Stimulated activated CD8-positive, alpha-beta memory T cell treated with anti-CD3 and anti-CD28 coated beads, Interleukin-4, amount 100 ng/mL, for 1 hour (primary cell): ENCODE measurements around the gene PRIMPOL.
A peak's percentile ranks its signal among the peaks of the same experiment; 100 is the strongest.
"Not testable (repeated sequence)": the region's sequence is repeated elsewhere in the genome, so short reads cannot be mapped to it uniquely, and the experiment has no call there.

Experiments used
- DNase-seq, 2 donors: peaks; one replicate each; pipeline ENCODE4 v3.0.0-alpha.2; 2020; ENCODE audit warnings: low read depth in 2 of 2, low spot score in 1 of 2

PRIMPOL gene

DNA sequence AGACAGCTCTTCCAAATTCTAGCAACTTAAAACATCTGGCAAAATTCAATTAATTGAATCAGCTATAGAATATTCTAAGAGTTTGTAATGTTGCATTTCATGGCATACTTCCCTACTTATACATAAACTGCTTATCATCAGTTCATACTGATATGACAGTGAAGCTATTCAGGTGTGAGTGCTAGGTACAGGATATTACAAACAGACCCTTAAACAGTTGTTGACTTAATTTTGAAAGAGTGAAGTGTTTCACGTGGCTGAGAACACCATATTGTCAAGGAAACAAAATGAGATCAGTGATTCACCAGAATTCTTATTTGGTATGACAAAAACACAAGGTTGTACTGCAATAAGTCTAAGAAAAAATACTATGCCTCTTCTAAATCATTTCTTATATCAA lies 56.9 kb downstream of the PRIMPOL start:
- no peak for DNase-seq

DNA sequence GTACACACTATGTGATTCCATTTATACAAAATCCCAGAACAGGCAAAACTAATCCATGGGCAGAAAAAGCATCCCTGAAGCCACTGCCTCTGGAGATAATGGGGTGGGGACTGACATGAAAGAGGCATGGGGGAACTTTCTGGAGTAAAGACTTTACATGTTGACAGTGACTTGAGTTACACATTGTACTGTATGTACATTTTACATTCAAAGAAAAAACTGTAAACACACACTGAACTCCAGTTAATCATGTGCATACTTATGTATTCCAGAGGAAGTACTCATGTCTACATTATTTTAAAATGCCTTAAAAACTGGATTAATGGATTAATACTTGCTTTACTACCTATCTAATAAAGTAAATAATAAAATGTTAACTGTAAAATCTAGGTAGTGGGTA lies 62.8 kb downstream of the PRIMPOL start:
- DNase-seq = no peak

DNA sequence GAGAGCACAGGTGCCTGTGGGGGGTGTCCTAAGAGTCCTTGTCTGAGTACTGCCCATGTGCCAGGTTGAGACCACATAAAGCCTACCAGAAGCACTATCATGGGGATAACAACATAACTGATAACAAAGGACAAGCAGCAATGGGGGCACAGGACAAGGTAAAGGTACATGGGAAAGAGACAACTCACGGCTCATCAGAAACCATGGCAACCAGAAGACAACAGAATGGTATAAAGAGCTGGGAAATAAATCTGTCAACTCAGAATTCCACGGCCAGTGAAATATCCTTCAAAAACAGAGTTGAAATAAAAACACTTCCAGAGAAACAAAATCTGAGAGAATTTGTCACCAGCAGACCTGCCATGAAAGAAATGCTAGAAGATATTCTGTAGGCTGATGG lies 64.3 kb downstream of the PRIMPOL start:
- DNase-seq = no peak

DNA sequence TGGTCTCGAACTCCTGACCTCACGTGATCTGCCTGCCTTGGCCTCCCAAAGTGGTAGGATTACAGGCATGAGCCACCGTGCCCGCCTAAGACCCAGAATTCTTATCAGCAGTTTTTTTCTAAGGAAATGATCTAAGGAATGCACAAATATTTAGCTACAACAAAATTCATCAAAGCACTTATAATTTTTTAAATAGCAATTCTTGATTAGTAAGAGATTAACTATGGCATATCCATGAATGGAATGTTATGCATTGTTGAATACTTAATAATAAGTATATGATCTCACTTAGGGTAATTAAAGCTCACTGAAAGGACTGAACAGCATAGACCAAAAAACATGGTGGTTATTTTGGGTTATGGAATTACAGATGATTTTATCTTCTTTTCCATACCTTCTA lies 66.0 kb downstream of the PRIMPOL start:
- DNase-seq = no peak

DNA sequence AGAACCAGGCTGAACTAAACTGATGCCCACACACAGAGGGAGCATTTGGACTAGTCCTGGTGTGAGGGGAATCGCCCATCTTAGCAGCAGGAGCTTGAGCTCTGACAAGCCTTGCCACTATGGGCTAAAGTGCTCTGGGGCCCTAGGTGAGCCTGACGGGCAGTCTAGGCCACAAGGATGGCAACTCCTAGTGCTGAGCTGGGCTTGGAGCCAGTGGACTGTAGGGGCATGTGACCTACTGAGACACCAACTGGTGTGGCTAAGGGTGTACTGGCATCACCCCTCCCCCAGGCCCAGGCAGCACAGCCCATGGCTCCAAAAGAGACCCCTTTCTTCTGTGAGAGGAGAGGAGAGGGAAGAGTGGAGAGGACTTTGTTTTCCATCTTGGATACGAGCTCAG lies 69.9 kb downstream of the PRIMPOL start:
- no peak for DNase-seq

DNA sequence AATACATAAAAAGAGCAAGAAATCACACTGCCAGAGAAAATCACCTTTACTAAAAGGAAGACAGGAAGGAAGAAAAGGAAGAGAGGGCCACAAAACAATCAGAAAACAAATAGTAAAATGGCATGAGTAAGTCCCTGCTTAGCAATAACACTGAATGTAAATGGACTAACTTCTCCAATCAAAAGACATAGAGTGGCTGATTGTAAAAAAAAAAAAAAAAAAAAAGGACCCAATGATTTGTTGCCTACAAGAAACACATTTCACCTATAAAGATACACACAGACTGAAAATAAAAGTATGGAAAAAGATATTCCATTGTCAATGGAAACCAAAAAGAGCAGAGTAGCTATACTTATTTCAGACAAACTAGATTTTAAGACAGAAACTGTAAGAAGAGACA lies 71.7 kb downstream of the PRIMPOL start:
- DNase-seq = no peak

DNA sequence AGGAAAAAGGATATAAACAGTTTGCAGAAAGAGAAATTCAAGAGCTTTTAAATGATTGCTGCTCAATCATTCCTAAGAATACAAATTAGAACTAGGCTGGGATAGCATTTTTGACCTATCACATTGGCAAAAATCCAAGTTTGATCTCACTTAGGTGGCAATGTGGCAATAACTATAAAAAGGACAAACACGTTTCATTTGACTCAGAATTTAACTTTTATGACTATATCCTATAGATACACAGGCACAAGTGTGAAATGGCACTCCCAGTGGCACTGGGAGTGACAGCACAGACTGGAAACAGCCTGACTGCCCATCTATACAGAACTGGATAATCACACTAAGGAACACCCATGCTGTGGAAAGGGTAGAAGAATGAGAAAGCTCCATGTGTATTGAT lies 73.3 kb downstream of the PRIMPOL start:
- DNase-seq = no peak

DNA sequence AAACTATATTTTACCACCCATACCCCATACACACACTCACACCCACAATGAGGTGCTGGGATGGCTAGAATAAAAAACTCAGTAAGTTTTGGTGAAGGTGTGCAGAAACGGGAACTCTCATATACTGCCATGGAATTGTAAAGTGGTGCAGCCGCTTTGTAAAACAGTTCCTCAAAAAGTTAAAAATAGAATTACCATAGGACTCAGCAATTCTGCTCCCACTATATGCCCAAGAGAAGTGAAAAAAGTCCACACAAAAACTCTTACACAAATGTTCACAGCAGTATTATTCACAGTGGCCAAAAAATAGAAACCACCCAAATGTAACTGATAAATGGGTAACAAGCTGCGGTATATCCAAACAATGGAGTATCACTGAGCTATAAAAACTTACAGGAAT lies 77.9 kb downstream of the PRIMPOL start:
- no peak for DNase-seq

DNA sequence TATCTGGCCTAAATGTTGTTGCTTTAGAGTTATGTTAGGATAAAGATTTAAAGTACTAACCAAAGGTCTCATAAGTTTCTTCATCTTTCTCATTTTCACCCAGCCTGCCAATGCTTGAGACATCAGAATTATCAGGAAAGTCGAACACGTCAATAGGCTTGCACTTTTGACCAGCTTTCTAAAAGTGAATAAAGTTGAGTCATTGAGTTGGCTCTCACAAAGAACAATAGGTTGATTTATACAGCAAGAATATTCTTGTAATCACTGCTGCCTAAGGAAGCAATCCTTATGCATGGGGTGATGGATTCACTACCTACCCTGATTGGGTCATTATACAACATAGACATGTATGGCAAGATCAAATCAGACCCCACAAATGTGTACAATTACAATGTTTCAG lies 79.3 kb downstream of the PRIMPOL start:
- no peak for DNase-seq

DNA sequence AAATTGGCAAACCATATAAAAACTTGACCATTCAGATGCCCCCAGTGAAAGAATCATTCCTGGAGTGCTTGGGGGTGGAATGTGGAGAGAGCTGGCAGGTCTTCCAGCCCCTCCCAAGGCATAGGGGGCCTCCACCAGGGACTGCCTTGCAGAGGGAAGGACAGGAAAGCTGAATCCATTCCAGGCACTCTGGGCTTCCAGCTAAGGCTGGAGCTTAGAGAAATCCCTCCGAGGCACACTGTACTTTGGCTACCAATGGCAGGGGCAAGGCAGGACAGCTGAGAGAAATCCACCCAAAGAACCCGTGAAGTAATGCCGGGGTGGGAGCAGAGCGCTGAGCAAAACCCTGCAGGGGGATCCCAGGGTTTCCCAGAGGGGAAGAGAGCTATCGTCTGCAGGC lies 80.4 kb downstream of the PRIMPOL start:
- no peak for DNase-seq

DNA sequence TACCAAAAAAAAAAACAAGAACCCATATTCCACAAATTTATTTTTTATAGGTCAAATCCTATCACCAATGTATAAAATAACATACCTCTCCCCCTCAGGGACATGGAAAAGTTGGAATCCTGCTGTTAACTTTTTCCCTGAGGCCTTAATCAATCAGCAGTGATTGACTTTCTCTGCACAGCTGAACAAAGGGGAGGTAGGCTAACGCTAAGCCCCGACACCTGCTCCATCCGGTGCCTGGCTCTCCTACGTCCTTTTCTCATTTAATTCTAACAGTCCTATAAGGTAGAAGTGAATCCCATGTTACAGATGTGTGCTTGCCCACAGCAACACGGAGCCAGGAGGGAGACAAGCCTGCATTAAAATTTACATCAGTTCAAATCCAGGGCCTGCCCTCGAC lies 81.5 kb downstream of the PRIMPOL start:
- no peak for DNase-seq

DNA sequence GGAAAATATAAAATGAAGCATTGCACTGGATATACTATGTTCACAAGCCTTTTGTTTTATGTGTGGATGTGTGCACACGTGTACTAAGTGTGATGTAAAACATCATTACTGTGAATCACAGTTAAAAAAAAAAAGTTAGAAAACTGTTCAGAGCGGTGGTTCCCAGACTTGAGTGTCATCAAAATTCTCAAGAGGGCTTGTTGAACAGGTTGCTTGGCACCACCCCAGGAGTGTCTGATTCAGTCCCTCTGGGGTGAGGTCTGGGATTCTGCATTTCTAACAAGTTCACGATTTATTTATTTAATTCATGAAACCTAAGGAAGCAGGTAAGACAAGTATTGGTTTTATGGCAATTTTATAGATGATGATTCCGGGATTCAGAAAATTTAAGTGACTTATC lies 82.6 kb downstream of the PRIMPOL start:
- DNase-seq = no peak

DNA sequence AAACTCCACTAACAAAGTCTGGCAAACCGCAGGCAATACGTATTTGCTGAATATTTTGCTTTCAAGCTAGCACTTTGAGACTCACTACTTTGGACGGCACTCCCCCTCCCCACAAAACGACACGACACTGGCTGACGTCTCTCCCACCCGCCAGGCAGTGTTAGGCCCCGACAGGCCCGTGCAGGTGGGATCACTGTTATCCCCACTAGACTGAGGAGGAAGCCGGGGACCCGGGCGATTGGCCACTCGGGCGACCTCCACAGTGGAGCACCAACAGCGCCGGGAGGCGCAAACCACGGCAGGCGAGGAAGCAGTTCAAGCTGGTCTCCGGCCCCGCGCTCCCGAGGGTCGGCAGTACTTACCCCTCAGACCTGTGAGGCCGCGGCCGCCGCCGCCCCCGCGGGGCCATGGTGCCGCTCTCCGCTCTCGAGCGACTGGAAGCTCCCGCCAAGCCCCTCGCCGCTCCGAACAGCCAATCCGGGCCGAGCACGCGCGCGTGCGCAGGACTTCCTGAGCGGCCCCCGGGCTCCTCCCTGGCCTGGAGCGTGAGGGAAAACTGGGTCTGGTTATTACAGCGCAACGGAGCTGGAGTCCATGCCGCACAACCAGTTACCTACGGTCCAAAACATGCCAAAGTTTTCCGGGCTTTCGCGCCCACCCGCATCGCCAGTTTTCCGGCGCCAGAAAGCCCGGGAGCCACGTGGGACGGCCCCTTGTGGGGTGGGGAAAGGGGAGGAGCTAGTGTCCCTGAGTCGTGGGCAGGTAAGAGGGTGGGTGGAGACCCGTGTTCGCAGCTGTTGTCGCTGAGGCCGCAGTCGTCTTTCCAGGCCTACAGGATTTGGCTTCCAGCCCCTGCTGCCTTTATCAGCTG lies 84.4 kb downstream of the PRIMPOL start, which contains the start of gene CENPU:
CENPU (minus strand) TSS at position 443 of the 871 bp plus-strand sequence; CDS start at position 409, 34 bp downstream.
- DNase-seq = peak; percentile 79 to 91

DNA sequence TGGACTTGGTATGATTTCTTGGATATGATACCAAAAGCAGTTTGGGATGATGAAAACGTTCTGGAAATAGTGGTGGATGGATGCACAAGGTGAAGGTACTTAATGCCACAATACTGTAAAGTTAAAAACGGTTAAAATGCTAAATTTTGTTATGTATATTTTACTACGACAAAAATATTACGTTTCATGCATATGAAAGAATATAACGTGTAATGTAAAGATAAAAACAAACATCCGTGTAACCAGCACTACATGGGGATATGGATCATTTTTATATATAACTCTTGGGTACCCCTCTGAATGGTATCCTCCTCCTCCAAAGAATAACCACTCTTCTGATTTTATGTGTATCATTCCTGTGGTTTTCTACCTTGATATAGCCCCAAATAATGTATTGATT lies 85.2 kb downstream of the PRIMPOL start:
- no peak for DNase-seq

DNA sequence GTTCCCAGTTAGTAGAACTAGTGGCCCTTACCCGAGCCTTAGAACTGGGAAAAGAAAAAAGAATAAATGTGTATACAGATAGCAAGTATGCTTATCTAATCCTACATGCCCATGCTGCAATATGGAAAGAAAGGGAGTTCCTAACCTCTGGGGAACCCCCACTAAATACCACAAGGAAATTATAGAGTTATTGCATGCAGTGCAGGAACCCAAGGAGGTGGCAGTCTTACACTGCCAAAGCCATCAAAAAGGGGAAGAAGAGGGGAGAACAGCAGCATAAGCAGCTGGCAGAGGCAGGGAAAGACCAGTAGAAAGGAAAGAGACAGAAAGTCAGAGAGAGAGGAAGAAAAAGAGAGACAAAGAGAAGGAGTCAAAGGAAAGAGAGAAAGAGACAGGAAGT lies 90.0 kb downstream of the PRIMPOL start:
- DNase-seq = not testable (repeated sequence)

DNA sequence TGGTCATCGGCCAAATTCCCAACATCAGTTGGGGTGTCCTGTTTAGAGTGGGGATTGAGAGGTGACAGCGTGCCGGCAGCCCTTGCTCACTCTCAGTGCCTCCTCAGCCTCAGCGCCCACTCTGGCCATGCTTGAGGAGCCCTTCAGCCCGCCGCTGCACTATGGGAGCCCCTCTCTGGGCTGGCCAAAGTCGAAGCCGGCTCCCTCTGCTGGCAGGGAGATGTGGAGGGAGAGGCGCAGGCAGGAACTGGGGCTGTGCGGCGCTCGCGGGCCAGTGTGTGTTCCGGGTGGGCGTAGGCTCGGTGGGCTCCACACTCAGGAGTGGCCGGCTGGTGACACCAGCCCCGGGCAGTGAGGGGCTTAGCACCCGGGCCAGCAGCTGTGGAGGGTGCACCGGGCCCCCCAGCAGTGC lies 91.4 kb downstream of the PRIMPOL start:
- no peak for DNase-seq

DNA sequence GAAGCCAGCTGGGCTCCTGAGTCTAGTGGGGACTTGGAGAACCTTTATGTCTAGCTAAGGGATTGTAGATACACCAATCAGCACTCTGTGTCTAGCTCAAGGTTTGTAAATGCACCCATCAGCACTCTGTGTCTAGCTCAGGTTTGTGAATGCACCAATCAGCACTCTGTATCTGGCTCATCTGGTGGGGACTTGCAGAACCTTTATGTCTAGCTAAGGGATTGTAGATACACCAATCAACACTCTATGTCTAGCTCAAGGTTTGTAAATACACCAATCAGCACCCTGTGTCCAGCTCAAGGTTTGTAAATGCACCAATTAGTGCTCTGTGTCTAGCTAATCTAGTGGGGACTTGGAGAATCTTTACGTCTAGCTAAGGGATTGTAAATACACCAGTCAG lies 92.1 kb downstream of the PRIMPOL start:
- DNase-seq = not testable (repeated sequence)

DNA sequence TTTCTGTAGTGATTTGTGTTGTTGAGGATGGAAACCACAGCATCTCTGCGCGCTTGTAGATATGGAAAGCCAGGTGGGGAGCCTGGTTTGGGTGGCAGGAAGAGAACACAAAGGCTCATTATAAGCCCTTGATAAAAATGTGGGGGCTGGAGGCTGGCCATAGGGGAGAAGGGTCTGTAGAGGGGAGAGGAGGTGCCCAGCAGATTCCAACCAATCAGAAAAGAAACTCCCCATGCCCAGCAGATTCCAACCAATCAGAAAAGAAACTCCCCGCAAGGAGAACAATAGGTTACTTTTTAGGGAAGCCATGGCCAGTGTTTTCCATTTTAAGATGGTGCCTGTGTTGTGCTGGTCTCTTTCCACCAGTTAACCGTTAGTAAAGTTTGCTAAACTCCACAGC lies 94.1 kb downstream of the PRIMPOL start:
- DNase-seq = no peak

DNA sequence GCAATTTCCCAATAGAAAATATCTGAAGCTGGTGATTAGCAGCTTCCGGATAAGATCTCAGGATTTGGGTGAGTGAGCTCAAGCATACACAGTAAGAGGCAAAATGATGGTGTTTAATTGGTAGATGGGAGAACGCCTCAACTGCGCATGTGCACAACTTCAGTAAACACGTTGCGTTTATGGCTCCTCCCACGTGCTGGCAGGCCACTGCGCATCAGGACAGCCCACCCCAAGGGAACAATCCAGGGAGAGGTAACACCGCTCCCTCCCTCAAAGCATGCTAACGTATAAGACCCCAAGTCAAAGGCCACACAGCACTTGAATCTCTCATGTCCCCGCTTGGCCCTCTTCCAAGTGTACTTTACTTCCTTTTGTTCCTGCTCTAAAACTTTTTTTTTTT lies 94.7 kb downstream of the PRIMPOL start:
- no peak for DNase-seq
